HG03139 (cell line): Measurements from ENCODE around the gene C19orf25.

Source experiments
- ATAC-seq: cut with Tn5 transposase; IDR thresholded peaks from one replicate; pipeline ENCODE4 v1.9.1; 2021; ENCODE audit not compliant: unreplicated experiment

The C19orf25 gene

GRCh38 chr19:1433119-1434039 lies 45.6 kb downstream of the C19orf25 start:
- no peak for ATAC-seq

- ATAC-seq = no peak
Measured at GRCh38 chr19:1432507-1432887, 46.5 kb downstream of the C19orf25 start.

GRCh38 chr19:1431759-1432506 lies 47.1 kb downstream of the C19orf25 start:
- ATAC-seq = no peak

DNA sequence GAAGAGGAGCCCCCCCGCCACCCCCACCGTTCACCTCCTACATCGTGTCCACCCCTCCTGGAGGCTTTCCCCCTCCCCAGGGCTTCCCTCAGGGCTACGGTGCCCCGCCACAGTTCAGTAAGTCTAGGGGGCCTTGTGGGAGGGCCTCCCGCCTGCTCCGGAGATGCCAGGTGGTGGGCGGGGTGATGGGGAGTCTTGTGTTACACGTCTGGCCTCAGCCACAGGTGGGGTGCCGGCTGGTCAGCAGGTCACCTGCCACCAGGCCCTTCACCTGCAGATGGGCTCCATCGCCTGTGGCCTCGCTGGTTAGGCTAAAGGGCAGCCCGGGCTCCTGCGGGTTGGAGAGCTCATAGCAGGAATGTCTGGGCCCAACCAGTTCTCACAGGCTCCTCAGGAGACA lies 48.8 kb downstream of the C19orf25 start:
- no peak for ATAC-seq

DNA sequence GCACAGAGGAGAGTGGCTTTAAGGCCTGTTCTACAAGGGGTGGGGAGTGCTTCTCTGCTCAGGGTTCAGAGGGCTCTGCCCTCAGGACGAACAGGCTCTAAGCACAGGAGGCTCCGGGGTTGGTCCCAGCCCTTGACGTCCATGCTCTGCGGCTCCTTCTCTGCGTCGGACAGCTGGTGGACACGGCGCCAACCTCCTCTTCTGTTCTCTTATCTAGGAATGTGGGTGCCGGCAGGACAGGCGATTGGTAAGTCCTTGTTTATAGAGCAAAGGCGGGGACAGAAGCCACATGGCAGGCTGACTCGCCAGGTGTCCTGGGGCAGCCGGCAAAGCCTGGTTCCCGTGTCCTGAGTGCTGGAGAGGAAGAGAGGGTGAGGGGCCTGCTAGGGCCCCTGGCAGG lies 49.3 kb downstream of the C19orf25 start:
- no peak for ATAC-seq

DNA sequence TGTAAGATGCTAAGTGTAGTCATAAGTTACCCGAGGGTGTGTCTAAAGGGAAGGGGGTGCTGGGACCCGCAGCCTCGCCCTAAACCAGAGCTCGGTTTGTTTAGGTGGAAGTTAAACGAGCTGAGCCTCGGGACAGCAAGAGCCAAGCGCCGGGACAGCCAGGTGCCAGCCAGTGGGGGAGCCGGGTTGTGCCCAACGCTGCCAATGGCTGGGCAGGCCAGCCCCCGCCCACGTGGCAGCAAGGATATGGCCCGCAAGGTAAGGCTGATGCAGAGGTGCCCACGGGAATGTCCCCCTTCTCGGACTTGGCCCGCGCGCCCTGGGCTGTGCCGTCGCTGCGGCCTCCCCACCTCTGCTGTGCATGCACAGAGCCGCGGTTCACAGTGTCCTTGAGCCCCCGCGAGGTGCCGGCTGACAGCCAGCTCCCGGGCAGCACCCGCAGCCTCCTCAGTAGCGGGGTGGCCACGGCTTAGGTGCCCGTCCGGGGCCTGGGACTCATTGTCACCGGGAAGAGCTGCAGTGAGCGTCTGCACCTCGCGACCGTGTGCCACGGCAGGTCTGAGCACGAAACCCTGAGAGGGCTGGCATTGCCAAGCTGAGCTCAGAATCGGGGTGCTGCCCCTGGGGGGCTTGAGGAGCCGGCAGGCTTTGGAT lies 50.1 kb downstream of the C19orf25 start:
- ATAC-seq = no peak

DNA sequence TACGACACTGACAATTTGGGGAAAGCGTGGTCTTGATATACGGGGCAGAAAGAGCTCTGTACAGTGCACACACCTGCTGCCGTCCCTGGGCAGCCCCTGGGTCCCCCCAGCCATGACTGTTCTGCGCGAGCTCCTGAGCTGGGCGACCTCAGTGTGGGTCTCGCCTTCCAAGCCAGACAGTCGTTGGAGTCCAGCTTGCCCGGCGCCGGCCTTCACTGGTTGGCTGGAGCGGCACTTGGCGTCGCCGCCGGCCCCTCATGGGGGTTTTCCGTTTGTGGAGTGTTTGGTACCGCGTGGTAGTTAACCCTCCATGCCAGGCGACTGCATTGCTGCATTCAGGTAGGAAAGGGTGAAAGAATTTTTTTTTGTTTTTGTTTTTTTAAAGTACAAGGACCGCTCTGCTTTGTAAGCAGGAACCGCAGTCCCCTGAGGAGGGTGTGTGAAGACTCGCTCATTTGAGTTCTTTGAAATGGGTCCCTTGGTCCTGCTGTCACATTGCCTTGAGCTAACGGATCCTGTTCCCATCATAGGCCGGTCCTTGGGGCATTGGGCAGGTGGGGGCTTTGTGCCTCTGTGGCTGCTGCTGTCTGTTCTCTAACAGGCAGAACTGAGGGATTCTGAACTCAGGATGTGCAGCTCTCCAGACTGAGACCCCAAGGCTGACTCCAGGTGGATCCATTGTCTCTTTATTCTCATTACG lies 51.6 kb downstream of the C19orf25 start:
- no peak for ATAC-seq

DNA sequence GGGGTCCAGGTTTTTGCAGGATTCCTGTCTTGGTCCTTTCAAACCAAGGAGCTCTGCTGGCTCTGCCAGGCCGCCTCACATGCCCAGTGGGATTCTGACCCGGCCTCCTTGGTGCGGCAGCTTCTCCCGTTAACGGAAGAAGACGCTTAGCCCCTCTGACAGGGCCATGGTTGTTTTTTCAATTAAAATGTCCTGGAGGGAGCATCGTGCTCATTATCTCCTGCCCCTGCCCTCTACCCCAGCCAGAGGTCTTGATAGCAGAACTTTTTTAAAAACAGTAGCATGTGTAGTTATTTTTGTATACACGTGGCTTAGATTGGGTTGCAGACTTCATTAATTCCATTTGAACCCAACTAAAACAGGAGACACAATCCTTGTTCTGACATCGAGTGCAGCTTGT lies 52.3 kb downstream of the C19orf25 start:
- ATAC-seq = no peak

- no peak for ATAC-seq
Measured at GRCh38 chr19:1425902-1426301, 53.1 kb downstream of the C19orf25 start.

GRCh38 chr19:1425102-1425837 lies 53.7 kb downstream of the C19orf25 start:
- no peak for ATAC-seq

DNA sequence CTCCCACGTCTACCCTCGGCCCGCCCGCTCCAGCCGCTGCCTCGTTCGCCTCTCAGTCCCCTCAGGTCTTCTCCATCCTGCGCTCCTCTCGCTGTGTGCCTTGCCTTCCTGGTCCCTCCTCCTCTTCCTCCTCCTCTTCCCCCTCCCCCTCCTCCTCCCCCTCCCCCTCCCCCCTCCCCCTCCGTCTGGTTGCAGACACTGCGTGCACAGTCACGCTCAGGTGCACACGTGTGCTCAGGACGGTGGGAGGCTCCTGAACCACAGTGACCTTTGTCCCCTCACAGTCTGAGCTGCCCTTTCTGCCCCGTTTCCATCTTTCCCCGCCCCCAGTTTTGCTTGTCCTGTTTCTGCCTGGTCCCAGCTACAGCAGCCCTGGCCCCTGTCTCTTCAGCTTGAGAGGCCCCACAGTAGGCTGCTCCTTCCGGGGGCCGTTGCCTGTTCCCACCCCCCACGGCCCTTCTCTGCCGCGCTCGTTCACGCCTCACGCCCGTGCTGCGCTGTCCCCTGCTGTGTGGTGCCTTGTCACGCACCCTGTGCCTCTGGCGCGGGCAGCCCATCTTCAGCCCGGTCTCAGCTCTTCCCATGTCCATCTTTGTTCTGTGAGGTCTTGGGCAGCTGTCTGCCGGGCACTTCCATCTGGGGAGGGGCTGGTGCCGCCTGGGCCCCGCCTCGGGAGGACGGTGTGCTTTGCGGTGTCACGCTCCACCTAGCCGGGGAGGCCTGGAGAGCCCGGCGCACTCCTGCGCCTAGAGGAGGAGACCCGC lies 54.6 kb downstream of the C19orf25 start:
- ATAC-seq = no peak

- no peak for ATAC-seq
Measured at GRCh38 chr19:1423436-1424191, 55.4 kb downstream of the C19orf25 start.
